ENCODE measurements around the gene KCNH1. TPM values are rescaled to one million over a fixed set of nuclear protein-coding genes. Genes with fewer than 3 reads are reported as not detected.

The KCNH1 gene
- polyA plus RNA-seq, 1 of the 3 experiments (the other 2 are of a cell fraction) = 0.08 TPM

DNA sequence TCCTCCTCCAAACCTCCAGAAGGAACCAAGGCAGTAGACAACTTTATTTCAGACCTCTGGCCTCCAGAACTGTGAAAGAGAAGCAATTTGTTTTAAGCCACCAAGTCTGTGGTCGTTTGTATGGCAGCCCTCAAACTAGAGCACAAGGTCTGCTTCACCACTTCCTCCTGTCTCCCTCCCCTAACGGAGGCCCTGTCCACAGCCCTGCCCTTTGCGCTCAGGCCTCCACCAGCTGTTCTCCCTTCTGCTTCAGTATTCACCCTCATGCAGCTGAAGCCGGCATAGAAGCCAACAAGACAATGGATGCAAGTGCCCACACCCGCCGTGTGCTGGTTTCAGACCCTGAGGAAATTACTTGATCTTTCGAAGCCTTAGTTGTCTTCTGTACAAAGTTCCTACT lies 441.2 kb downstream of the KCNH1 start (continued):
- TF ChIP-seq RCOR1 (IDR thresholded peaks at IDR 0.05; ENCODE audit: low read length) = no peak
- TF ChIP-seq SIN3A (IDR thresholded peaks at IDR 0.05; ENCODE audit: borderline replicate concordance, low read depth, low read length) = no peak
- TF ChIP-seq RAD21 (IDR thresholded peaks at IDR 0.05; ENCODE audit: low read length) = no peak
- no peak for TF ChIP-seq GATA2 (CRISPR knock-in tag; IDR thresholded peaks at IDR 0.05)

DNA sequence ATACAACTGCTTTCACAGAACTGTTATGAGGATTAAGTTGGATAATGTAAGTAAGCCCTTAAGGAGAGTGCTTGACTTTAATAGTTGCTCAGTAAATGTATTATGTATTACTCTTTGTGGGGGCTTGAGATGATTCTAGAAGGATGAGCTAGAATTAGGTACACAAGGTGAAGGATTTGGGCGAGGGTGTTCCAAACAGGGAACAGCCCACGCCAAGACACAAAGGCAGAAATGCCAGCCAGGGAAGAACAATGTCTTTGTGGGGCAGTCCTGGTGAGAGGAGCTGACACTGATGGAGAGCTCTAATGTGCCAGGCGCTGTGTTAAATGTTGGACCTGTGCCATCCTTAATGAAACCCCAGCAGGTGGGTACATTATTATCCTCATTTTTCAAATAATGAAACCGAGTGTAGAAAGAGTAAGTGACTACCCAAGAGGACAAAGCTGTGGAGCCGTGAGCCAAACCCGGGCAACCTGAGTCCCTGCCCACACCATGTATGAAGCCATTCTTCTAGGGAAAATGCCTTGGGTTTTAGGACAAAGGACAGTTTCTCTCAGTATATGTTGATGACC lies 442.8 kb downstream of the KCNH1 start:
- Histone ChIP-seq H4K20me1 (ENCODE audit: insufficient read depth) (no peaks in the 10 kb centered on the region), H3K4me1 (ENCODE audit: control insufficient read depth in 1 of 2, insufficient read depth in 2 of 2, low read depth in 1 of 2, low read length in 1 of 2) (peaks cover 0 to 27% of the 10 kb centered on the region in 2 experiments; a peak in 1 of 4 replicates), H3K9me2 (no peaks in the 10 kb centered on the region), H3K4me3 (ENCODE audit: low read depth in 2 of 2, low read length in 1 of 2) (no peak overlapping the region), H3K9me3 (no peaks in the 10 kb centered on the region), H3K36me3 (replicated peaks in 1 of 2; ENCODE audit: control insufficient read depth in 1 of 2, insufficient read depth in 2 of 2, low read length in 1 of 2) (no peaks in the 10 kb centered on the region), H3K79me2 (ENCODE audit: insufficient read depth) (no peaks in the 10 kb centered on the region), H3K4me2 (no peak overlapping the region), H3K27ac (ENCODE audit: low read depth in 2 of 2, low read length in 1 of 2) (no peak overlapping the region), H3K27me3 (ENCODE audit: insufficient read depth) (no peaks in the 10 kb centered on the region), H3F3A (replicated peaks; ENCODE audit: insufficient read depth) (no peaks in the 10 kb centered on the region), H3K9ac (no peak overlapping the region), H2AFZ (ENCODE audit: low read depth) (no peak overlapping the region)
- ChIA-PET POLR2A (no interaction called here), CTCF (interaction anchor here (0.6 kb wide), 1 partner anchor 419 kb away, joined by 3 read pairs; no protein-coding TSS in a partner anchor)
- 74% methylated on average over 6 of the region's 6 CpGs for WGBS (ENCODE audit: low lambda C conversion rate)
- DNase-seq = no peak
- TF ChIP-seq CHD2 (IDR thresholded peaks at IDR 0.05; ENCODE audit: low read length, partially characterized antibody) = no peak
- no peak for TF ChIP-seq GABPA (IDR thresholded peaks at IDR 0.05; ENCODE audit: low read depth)
- no peak for TF ChIP-seq FOXM1 (IDR thresholded peaks at IDR 0.05; ENCODE audit: low read depth)
- TF ChIP-seq SIN3A (IDR thresholded peaks at IDR 0.05; ENCODE audit: borderline replicate concordance, low read depth, low read length) = no peak
- no peak for TF ChIP-seq FOXJ3 (CRISPR knock-in tag; IDR thresholded peaks at IDR 0.05)
- no peak for TF ChIP-seq MEF2A (IDR thresholded peaks at IDR 0.05; ENCODE audit: borderline replicate concordance, low read depth)
- TF ChIP-seq RAD21 (IDR thresholded peaks at IDR 0.05; ENCODE audit: low read length) = no peak
- no peak for TF ChIP-seq RFX5 (IDR thresholded peaks at IDR 0.05; ENCODE audit: low read length)
- TF ChIP-seq, protein P1, sequence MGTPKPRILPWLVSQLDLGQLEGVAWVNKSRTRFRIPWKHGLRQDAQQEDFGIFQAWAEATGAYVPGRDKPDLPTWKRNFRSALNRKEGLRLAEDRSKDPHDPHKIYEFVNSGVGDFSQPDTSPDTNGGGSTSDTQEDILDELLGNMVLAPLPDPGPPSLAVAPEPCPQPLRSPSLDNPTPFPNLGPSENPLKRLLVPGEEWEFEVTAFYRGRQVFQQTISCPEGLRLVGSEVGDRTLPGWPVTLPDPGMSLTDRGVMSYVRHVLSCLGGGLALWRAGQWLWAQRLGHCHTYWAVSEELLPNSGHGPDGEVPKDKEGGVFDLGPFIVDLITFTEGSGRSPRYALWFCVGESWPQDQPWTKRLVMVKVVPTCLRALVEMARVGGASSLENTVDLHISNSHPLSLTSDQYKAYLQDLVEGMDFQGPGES (IDR thresholded peaks at IDR 0.05; ENCODE audit: low read depth, low read length) = no peak
- TF ChIP-seq, protein P2, sequence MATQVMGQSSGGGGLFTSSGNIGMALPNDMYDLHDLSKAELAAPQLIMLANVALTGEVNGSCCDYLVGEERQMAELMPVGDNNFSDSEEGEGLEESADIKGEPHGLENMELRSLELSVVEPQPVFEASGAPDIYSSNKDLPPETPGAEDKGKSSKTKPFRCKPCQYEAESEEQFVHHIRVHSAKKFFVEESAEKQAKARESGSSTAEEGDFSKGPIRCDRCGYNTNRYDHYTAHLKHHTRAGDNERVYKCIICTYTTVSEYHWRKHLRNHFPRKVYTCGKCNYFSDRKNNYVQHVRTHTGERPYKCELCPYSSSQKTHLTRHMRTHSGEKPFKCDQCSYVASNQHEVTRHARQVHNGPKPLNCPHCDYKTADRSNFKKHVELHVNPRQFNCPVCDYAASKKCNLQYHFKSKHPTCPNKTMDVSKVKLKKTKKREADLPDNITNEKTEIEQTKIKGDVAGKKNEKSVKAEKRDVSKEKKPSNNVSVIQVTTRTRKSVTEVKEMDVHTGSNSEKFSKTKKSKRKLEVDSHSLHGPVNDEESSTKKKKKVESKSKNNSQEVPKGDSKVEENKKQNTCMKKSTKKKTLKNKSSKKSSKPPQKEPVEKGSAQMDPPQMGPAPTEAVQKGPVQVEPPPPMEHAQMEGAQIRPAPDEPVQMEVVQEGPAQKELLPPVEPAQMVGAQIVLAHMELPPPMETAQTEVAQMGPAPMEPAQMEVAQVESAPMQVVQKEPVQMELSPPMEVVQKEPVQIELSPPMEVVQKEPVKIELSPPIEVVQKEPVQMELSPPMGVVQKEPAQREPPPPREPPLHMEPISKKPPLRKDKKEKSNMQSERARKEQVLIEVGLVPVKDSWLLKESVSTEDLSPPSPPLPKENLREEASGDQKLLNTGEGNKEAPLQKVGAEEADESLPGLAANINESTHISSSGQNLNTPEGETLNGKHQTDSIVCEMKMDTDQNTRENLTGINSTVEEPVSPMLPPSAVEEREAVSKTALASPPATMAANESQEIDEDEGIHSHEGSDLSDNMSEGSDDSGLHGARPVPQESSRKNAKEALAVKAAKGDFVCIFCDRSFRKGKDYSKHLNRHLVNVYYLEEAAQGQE (IDR thresholded peaks at IDR 0.05; ENCODE audit: low read depth, low read length) = no peak
- no peak for TF ChIP-seq SMC3 (IDR thresholded peaks at IDR 0.05; ENCODE audit: low read depth, low read length)
- TF ChIP-seq, protein P3, sequence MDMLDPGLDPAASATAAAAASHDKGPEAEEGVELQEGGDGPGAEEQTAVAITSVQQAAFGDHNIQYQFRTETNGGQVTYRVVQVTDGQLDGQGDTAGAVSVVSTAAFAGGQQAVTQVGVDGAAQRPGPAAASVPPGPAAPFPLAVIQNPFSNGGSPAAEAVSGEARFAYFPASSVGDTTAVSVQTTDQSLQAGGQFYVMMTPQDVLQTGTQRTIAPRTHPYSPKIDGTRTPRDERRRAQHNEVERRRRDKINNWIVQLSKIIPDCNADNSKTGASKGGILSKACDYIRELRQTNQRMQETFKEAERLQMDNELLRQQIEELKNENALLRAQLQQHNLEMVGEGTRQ (IDR thresholded peaks at IDR 0.05; ENCODE audit: borderline replicate concordance, low read depth, low read length) = no peak
- TF ChIP-seq NFIC (IDR thresholded peaks at IDR 0.05; ENCODE audit: borderline replicate concordance) = no peak
- TF ChIP-seq JUND (IDR thresholded peaks at IDR 0.05) = no peak
- TF ChIP-seq, protein P4, sequence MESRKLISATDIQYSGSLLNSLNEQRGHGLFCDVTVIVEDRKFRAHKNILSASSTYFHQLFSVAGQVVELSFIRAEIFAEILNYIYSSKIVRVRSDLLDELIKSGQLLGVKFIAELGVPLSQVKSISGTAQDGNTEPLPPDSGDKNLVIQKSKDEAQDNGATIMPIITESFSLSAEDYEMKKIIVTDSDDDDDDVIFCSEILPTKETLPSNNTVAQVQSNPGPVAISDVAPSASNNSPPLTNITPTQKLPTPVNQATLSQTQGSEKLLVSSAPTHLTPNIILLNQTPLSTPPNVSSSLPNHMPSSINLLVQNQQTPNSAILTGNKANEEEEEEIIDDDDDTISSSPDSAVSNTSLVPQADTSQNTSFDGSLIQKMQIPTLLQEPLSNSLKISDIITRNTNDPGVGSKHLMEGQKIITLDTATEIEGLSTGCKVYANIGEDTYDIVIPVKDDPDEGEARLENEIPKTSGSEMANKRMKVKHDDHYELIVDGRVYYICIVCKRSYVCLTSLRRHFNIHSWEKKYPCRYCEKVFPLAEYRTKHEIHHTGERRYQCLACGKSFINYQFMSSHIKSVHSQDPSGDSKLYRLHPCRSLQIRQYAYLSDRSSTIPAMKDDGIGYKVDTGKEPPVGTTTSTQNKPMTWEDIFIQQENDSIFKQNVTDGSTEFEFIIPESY (IDR thresholded peaks at IDR 0.05; ENCODE audit: borderline replicate concordance, low read depth) = no peak
- TF ChIP-seq, protein P5, sequence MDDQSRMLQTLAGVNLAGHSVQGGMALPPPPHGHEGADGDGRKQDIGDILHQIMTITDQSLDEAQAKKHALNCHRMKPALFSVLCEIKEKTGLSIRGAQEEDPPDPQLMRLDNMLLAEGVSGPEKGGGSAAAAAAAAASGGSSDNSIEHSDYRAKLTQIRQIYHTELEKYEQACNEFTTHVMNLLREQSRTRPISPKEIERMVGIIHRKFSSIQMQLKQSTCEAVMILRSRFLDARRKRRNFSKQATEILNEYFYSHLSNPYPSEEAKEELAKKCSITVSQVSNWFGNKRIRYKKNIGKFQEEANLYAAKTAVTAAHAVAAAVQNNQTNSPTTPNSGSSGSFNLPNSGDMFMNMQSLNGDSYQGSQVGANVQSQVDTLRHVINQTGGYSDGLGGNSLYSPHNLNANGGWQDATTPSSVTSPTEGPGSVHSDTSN (IDR thresholded peaks at IDR 0.05) = no peak
